Frontal cortex (tissue), 4 donors: ENCODE measurements around the gene SMAD3. TPM values are rescaled to one million over a fixed set of nuclear protein-coding genes. Genes with fewer than 3 reads are reported as not detected.
"Not testable (repeated sequence)": the region's sequence is repeated elsewhere in the genome, so short reads cannot be mapped to it uniquely, and the experiment has no call there.

Experiments
- DNase-seq, 2 donors: peaks; one replicate each; pipeline ENCODE4 v3.0.0; 2012; ENCODE audit warnings: low spot score in 2 of 2
- FAIRE-seq: peaks from 2 replicates; lab custom pipeline; 2012; peaks lifted over from hg19 to GRCh38; lab: Jason Lieb, UNC
- total RNA-seq: library from RNA; depleted of rRNA; stranded (reverse); fragments of >200 nt; gene quantifications from one replicate; pipeline ENCODE4 v1.2.3, GENCODE V29; 2014
- donor health status: control.
- donor health status: control.
- donor health status: control.

Gene SMAD3
- total RNA-seq, 1 donor from 2014 or later, result 2.0 TPM

DNA sequence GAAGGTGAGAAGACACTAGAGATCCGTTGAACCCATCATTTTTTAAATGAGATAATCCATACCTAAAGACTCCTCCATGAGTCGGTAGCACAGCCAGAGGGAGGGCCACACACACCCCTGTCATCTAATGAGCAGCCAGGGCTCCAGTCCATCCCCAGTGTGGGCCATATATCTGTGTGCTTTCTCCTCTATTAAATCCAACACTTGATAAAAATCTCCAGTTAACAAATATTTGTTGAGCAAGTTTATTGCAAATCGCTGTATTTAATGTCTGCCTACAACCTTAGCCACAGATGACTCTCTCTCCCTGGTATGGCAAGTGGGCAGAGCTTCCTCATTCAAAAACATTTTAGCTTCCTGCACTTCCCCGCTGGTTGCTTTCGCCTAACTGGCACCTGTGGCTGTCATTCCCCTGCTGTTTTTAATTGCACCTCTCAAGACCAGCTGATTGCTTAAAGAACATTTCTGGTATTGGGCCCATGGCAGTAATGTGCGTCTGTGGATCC is 82.8 kb downstream of the SMAD3 start:
- DNase-seq, result no peak
- FAIRE-seq, result no peak

DNA sequence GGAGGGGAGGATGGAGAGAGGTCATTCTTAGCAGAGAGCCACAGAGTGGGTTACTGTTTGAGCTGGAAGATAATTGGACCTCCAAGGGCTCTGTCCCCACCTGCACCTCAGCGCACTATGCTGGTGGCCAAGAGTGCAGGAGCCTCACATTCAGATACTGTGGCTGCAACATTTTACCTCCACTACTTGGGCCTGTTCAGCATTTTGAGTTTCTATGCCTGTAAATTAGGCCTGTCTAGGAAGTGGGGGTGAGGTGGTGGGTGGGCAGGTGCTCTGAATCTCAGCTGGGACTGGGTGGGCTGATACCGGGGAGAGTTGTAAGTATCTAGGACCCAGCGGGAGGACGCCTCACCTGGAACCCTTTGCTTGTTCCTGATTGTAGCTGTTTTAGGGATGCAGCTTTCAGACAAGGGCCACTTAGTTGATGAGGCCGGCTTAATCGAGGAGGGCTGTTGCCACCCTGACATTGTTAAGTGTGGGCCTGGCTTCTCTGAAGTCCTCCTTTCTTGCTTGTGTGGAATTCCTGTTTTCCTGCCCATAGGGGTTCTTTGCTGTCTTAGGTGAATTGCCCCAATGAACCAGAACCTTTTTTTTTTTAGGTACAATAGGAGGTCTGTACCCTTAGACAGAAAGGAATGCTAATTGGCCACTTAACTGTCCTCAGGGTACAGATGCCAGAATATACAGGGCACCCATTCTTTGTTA is 83.8 kb downstream of the SMAD3 start:
- DNase-seq (no peak), FAIRE-seq (no peak)

DNA sequence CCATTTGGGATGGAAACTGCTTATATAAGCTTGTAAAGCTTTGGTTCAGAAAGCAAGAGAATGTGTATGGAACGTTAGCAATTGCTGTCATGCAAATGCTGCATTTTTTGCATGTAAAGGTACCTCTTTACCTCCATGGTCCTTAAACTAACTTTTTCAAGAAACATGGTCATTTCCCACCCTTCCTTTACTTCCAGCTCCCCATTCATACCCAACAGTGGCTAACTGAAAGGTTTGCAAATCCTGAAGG is 84.3 kb downstream of the SMAD3 start:
- DNase-seq (no peak), FAIRE-seq (no peak)

DNA sequence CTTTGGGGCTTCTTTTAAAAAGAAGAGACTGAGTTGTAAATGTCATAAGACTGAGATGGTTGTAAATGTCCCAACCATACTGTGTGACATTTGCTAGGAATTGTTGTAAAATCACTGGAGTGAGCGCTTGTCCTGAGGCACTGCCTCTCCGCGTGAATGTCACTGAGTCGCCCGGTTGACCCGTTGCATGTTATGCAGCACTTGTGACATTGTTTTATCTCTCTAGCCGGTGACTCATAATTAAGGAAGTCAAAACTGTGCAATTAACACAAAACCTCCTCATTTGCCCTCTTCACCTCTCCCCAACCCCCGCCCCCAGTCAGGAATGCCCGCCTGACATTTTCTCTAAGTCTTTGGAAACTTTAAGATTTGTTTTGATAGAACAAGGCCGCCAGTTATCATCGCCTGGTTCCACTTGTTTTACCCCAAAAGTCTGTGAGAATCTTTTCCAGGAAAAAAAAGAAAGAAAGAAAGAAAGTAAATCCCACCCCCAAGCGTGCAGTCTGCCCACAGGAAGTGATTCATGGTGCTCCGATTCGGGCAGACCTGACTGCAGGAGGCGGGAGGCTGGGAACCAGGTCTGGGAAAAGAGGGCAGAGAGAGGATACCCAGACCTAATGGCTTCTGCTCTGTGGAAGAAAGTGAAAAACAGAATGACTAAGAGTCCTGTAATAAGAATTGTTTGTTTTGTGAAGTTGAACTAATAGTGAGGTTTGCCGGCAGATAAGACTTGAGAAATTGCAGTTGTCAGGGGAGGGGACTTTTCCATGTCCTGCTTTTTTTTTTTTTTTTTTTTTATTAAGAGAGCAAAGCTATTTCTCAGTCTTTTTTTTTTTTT is 84.8 kb downstream of the SMAD3 start:
- FAIRE-seq (no peak), DNase-seq (no peak)

DNA sequence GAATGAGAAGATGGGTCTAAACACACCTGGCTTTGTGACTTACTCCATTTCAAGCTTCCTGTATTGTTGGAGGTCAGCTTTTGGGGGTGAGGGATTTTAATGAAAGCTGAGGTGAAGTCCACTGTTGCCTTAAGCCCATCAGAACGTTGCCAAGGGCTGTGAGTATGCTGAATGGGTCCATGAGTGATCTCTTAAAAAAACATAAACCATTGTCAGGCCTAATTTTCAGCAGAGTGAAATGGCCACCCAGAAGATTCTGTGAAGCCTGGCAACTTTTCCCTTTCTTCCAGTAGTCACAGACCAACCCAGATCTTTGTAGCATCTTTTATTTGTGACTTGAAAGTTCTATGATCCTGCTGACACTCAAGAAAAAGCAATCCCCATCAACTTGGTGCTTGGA is 87.0 kb downstream of the SMAD3 start:
- DNase-seq (no peak), FAIRE-seq (no peak)

DNA sequence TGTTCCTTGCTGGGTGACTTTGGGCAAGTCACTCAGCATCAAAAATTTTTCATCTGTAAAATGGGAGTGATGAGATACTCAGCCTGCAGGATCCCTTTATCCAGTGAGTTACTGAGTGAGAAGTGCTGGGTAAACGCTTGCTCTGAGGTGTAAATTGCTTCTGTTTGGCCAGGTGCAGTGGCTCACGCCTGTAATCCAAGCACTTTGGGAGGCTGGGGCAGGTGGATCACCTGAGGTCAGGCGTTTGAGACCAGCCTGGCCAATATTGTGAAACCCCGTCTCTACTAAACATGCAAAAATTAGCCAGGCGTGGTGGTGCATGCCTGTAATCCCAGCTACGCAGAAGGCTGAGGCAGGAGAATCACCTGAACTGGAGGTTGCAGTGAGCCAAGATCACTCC is 87.6 kb downstream of the SMAD3 start:
- FAIRE-seq, DNase-seq: not testable (repeated sequence)

DNA sequence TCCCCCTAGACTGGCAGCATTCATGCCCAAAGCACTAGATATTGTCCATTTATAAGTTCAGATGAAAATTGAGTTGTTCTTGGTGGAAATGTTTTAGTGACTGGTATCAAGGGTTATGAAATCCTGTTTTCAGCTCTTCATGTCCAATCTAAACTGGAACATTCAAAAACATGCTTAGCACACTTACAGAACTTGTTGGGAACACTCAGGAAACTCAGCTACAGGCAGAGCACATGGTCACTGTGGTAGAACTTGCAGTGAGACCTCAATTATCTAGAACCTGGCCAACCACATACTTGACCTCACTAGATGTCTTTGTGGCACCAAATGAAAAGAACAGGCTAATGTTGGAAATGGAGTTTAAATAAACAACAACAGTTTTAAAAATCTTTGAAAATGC is 88.8 kb downstream of the SMAD3 start:
- FAIRE-seq, result no peak
- DNase-seq, result no peak

DNA sequence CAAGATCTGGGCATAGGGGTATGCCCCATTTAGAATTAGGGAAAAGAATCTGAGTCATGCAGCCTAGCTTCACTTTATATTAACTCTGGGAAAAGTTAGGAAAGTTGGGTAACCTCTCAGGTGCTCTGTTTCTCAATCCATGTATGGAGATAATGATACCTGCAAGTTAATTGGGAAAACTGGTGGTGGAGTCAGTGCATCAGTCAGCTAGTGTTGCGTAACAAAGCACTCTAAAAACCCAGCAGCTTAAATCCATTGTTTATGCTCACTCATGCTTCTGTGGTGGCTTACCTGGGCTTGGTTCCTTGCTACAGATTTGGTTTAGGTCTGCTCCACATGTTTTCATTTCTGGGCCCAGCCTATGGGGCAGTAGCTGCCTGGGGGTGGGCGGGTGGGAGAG is 91.0 kb downstream of the SMAD3 start:
- FAIRE-seq (no peak), DNase-seq (no peak)

DNA sequence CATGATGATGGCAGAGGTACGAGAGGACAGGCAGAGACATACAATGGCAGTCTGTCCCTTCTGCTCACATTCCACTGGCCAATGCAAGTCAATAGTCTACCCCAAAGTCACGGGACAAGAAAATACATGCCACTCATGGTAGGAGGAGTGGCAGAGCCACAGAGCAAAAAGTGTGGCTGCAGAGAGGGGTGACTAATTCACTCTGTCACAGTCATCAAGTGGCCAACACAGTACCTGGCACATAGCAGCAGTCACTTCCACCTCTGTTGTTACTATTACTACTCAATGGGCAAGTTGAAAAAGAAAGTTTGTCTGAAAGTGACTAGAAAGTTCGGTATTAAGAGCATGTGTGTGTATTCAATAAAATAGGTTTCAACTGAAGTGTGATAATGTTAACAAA is 91.4 kb downstream of the SMAD3 start:
- FAIRE-seq, result no peak
- no peak for DNase-seq

DNA sequence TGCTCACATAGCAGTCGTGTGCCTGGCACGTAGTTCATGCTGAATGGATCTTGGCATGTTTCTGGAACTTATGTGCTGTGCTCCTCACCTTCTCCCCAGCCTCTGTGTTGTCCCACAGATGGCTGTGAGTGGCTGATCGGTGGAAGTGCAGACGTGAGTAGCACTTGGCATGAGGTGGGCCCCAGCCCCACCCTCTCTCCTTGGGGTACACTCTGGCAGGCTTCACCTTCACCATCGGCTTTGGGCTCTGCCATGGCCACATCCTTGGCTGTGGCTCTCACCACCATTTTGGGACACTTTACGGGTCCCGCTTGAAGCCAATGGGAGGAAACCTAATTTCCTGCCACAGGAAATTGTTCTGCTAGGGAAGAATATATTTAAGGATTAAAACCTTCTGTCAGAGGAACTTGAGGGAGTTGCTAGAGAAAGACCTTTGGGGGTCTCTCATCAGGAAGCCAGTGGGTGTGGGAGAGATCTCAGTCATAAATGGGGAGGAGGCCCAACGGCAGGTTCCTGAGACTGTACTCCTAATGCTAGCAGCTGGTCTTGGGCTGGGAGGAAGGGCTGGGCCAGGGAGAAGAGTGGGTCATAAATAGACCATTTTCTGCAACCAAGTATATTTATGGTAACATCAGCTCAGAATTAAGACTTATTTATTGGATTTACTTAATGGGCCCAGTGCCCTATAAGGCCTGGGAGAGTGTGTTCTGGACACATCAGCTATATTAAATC is 92.3 kb downstream of the SMAD3 start:
- FAIRE-seq, result no peak
- DNase-seq, result no peak

DNA sequence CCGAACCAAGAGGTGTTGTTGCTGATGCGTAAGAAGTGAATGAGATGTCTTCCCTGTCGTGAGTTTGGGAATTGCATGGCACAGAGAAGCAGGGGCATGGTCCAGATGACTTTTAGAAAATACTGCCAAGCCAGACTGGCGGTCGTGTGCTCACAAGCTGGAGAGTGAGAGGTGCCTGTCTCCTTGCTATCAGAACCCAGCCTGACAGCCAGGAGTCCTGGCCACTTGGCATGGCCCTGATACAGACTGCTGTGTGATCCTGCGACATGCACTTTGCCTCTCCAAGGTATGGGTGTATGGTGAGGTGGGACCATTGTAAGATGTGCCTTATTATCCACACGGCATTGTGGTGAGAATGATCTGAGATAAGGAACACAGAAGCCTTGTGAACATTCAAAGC is 93.0 kb downstream of the SMAD3 start:
- no peak for FAIRE-seq

DNA sequence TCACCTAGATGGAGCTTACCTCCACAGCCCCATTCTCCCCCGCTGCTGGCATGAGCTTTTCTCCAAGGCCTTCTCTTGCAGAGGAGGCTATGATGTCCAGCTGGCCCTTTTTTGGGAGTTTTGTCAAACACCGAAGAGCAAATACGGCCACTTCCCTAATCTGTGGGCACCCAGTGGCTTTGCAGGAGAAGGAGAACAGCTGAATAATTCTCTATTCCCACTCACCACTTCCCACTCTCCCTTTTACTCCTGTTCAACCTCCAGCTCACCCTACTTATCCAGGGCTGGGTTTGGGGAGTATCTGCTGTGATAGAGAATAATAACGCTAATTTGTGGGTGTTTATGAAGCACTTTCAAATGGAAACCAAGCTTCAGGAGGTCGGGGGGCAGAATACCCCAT is 96.0 kb downstream of the SMAD3 start:
- no peak for FAIRE-seq
- DNase-seq, result no peak

More for the DNA sequence above, 93.0 kb downstream of the SMAD3 start:
- DNase-seq, result no peak

DNA sequence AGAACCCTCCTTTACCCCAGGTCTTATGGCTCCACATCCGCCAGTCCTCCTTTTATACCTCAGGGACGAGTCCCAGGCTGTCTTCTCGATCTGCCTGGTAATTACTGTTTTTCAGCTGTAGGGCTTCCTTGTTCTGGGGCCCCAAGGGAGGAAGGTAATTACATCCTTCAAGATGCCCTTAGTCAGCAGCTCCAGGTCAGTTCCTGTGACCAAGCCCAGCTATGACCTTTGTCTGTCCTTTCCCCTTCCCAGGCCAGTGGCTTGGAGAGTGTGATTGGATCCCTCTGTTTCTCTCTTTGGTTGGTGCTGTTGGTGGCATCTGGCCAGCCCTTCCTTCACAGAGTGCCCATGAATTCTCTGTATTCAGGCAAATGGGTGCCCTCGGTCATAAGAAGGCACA is 96.5 kb downstream of the SMAD3 start:
- no peak for DNase-seq
- no peak for FAIRE-seq

DNA sequence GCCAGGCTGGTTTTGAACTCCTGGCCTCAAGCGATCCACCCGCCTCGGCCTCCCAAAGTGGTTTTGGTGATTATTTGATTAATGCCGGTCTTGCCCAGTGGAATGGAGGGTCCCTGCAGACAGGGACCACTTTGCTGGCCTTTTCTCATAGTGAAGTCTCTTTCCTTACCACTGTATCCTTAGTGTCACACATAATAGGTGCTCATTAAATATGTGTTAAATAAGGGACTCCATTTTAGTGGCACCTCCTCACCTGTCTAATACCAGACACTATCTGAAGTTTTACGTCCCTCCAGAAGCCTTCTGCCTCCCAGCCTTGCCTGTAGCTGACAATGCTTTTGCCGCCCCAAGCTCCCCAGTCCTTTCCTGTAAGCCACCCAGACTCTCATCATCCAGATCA is 97.8 kb downstream of the SMAD3 start:
- DNase-seq (no peak), FAIRE-seq (no peak)

DNA sequence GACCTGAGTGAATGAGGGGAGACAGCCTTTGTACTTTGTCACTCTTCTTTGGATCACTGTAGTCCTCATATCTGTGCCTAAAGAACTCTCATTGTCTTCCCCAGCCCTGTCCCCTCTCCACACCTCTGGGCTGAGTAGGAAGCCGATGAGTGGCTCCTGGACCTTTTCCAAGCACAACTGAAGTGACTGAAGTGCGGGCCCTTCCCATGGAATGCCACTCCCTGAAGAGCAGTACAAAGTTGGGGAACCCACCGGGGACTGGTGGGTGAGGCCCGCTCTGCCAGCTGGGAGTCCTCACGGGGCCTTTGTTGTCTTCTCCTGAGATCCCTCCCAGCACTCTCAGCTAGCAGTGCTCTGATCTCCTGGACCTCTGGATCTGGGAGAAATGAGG is 99.0 kb downstream of the SMAD3 start:
- FAIRE-seq (no peak), DNase-seq (no peak)

DNA sequence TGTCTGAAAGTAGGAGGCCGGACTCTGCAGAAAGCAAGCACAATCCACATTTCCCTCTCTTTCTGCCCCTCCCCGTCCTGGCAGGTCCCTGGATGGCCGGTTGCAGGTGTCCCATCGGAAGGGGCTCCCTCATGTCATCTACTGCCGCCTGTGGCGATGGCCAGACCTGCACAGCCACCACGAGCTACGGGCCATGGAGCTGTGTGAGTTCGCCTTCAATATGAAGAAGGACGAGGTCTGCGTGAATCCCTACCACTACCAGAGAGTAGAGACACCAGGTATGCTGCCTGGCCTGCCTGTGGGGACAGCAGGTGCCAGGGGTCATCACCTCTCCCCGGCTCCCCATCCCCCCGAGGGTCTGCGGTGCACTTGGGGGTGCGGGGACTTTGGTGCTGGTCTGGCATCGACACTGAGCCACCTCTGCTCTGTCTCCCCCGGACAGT is 99.4 kb downstream of the SMAD3 start:
- DNase-seq (no peak), FAIRE-seq (no peak)

DNA sequence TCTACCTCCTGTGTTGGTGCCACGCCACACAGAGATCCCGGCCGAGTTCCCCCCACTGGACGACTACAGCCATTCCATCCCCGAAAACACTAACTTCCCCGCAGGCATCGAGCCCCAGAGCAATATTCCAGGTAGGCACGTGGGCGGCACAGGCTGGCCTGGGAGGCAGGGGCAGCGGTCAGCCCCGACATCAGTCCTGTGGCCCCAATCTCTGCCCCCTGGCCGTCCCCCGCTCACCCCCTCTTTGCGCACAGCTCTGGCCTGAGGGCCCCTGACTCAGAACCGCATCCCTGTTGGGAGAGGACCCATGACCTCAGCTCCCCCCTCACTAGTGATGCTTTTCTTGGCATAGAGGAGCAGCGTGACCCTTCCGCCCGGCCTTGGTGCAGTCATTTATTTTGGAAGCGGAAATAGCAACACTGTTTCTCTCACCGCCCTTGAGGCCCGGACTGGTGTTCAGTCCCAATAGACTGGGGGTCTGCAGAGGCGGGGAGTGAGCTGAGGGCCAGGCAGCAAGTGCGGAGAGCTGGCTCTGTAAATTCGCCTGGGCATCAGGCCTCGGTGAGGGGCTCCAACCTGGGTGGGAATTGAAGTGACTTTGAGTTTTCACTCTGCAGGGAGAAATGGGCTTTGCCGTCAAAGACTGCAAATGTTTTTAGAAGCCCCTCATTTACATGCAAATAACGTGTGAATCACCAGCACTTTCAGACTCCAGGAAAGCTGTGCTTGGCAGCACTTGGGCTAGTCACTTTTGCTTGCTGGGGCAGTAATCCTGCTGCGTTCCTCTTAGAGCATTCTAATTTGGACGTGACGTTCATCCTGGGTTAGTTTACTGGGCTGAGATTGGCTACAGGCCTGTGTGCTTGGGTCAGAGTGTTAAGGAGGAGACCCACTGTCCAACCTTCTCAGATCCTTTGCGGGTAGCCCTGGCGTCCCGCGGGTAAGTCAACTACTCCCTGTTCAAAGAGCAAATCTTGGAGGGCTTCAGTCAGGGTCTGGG is 100.2 kb downstream of the SMAD3 start:
- DNase-seq (no peak), FAIRE-seq (no peak)

DNA sequence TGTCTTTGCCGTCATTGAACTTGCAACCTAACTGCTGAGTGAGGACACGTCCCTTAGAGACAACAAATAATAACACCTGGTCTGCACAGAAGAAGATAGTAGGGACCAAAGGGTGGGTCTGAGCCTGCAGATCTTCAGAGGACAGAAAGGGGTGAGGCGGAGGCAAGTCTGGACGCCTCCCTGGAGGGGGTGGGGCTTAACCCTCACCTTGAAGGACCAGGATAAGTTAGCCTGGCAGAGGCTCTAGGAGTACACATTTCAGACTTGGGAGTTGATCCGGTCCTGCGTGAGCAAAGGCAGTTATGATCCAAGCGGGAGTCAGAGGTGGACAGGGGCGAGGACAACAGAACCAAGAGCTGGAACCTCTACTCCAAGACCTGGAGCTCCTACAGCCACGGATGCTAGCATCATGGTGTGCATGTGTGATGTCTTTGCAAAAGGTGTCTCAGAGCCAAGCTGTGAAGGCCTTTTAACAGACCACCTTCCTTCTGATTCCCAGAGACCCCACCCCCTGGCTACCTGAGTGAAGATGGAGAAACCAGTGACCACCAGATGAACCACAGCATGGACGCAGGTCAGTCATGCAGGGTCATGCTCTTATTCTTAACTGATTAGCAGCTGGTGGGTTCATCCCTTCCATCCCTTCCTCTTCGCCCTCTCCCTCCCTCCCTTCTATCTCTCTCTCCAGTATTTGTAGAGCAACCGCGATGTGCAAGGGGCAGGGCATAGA is 101.0 kb downstream of the SMAD3 start:
- FAIRE-seq (no peak), DNase-seq (no peak)

DNA sequence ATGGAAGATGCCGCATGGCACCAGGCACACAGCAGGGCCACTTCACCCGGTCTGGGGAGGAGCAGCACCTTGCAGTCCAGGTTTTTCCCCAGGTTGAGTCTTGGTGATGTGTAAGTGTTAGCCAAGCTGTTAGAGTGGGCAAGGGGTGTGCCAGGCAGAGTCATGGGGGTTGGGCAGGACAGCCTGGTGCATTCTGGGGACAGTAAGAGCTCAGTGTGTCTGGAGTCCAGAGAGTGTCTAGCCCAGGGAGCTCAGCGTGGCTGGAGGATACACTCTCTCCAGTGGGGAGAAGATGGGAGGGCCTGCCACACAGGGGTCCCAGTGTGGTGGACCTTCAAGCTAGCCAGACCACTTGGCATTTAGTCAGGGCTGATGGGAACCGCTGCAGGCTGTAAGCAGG is 101.7 kb downstream of the SMAD3 start:
- FAIRE-seq, result no peak
- no peak for DNase-seq
